WTC11 (cell line): ENCODE measurements around the gene TRMT112. TPM values are rescaled to one million over a fixed set of nuclear protein-coding genes. Genes with fewer than 3 reads are reported as not detected.

Experiments used
- ATAC-seq: fragments of 200-7000 bp; cut with Tn5 transposase; 2 replicates; pipeline ENCODE4 v1.10.0; 2021; ENCODE audit warnings: mild to moderate bottlenecking, moderate library complexity
- CTCF ChIA-PET: fragments of 300-600 bp; sonication (Branson Sonifier 250); formaldehyde crosslinking; loops from one replicate; lab custom pipeline; 2021; ENCODE audit warnings: antibody characterized with exemption; lab: Charles Lee
- POLR2A ChIA-PET: fragments of 350-600 bp; sonication (Branson Sonifier 250); formaldehyde crosslinking; loops from one replicate; lab custom pipeline; 2021; ENCODE audit warnings: antibody characterized with exemption; lab: Charles Lee
- DNase-seq: peaks from one replicate; pipeline ENCODE4 v3.0.0; 2021; ENCODE audit warnings: low spot score
- H3K27ac Mint-ChIP-seq: 2 replicates; pipeline ENCODE4 v1.8.0; 2021; ENCODE audit warnings: mixed read lengths
- H3K27me3 Mint-ChIP-seq: 2 replicates; pipeline ENCODE4 v1.8.0; 2021; ENCODE audit warnings: low read depth, mild to moderate bottlenecking, moderate library complexity, mixed read lengths
- H3K36me3 Mint-ChIP-seq: 2 replicates; pipeline ENCODE4 v1.8.0; 2021; ENCODE audit warnings: mixed read lengths
- H3K4me1 Mint-ChIP-seq: 2 replicates; pipeline ENCODE4 v1.8.0; 2022; ENCODE audit warnings: mixed read lengths
- H3K4me3 Mint-ChIP-seq: 2 replicates; pipeline ENCODE4 v1.8.0; 2021; ENCODE audit warnings: mild to moderate bottlenecking, moderate library complexity, mixed read lengths
- H3K9me3 Mint-ChIP-seq: 2 replicates; pipeline ENCODE4 v1.8.0; 2021; ENCODE audit warnings: mixed read lengths
- ATF3 ChIP-seq: sonication (generic); formaldehyde crosslinking; conservative IDR thresholded peaks from 2 replicates; pipeline ENCODE4 v1.8.1; 2022; ENCODE audit warnings: mild to moderate bottlenecking, missing genetic modification reagents
- EMX1 ChIP-seq: fragments of 250-450 bp; sonication (Bioruptor Pico); IDR thresholded peaks from 2 replicates; pipeline ENCODE4 v1.8.0; 2021; ENCODE audit warnings: mild to moderate bottlenecking
- ESRRA ChIP-seq: sonication (generic); formaldehyde crosslinking; IDR thresholded peaks from 2 replicates; pipeline ENCODE4 v1.8.1; 2022; ENCODE audit warnings: mild to moderate bottlenecking, missing genetic modification reagents, borderline replicate concordance
- FOXP4 ChIP-seq: sonication (generic); formaldehyde crosslinking; IDR thresholded peaks from 2 replicates; pipeline ENCODE4 v1.8.0; 2022; ENCODE audit warnings: mild to moderate bottlenecking, missing genetic modification reagents
- NFYB ChIP-seq: sonication (generic); formaldehyde crosslinking; conservative IDR thresholded peaks from 2 replicates; pipeline ENCODE4 v1.8.0; 2022; ENCODE audit warnings: low read depth, missing genetic modification reagents
- RELA ChIP-seq: sonication (generic); formaldehyde crosslinking; IDR thresholded peaks from 2 replicates; pipeline ENCODE4 v1.8.1; 2022; ENCODE audit warnings: missing genetic modification reagents, mild to moderate bottlenecking, borderline replicate concordance
- ZNF281 ChIP-seq: sonication (generic); formaldehyde crosslinking; IDR thresholded peaks from 2 replicates; pipeline ENCODE4 v1.8.0; 2023; ENCODE audit warnings: mild to moderate bottlenecking, missing genetic modification reagents
- ZNF671 ChIP-seq: fragments of 250-450 bp; sonication (Bioruptor Pico); IDR thresholded peaks from 2 replicates; pipeline ENCODE4 v1.8.0; 2021; ENCODE audit warnings: mild to moderate bottlenecking
- total RNA-seq: library from RNA; stranded (reverse); gene quantifications from 3 replicates; pipeline ENCODE4 v1.2.3, GENCODE V29; 2021
- TF ChIP-seq, protein P1 (sequence below): sonication (generic); formaldehyde crosslinking; IDR thresholded peaks from 2 replicates; pipeline ENCODE4 v1.8.0; 2023; ENCODE audit warnings: missing genetic modification reagents, mild to moderate bottlenecking, borderline replicate concordance

TRMT112 gene
- total RNA-seq, 1 experiment from 2014 or later, result 285 TPM

DNA sequence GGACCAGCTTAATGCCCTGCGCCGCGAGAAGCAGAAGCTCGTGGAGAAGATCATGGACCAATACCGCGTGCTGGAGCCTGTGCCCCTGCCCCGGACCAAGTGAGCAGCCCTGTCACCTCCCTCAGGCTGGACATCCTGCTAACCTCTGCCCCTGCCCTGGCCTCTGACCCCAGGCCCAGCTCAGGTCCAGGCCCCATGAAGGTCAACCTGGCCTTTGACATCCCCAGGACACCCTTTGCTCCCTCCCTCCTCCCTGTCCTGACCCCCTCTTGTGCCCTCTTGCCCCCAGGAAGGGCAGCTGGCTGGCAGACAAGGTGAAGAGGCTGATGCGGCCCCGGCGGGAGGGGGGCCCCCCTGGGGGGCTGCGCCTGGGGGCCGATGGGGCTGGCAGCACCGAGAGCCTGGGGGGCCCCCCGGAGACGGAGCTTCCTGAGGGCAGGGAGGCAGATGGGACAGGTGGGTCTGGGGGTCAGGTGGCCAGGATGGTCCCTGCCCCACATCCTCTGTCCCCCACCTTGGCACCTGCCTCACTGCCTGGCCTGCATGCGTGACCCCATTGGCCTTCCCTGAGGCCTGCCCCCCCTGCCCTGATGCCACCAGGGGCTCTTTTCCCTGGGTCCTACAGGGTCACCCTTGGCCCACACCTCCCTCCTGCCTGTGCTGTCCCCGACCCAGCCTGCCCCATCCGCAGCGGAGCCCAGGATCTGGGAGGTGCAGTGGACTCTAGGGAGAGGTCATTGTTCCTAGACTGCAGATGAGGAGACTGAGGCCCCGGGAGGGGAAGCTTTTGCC is 36.6 kb upstream of the TRMT112 start (continued):
- TF ChIP-seq, protein P1, sequence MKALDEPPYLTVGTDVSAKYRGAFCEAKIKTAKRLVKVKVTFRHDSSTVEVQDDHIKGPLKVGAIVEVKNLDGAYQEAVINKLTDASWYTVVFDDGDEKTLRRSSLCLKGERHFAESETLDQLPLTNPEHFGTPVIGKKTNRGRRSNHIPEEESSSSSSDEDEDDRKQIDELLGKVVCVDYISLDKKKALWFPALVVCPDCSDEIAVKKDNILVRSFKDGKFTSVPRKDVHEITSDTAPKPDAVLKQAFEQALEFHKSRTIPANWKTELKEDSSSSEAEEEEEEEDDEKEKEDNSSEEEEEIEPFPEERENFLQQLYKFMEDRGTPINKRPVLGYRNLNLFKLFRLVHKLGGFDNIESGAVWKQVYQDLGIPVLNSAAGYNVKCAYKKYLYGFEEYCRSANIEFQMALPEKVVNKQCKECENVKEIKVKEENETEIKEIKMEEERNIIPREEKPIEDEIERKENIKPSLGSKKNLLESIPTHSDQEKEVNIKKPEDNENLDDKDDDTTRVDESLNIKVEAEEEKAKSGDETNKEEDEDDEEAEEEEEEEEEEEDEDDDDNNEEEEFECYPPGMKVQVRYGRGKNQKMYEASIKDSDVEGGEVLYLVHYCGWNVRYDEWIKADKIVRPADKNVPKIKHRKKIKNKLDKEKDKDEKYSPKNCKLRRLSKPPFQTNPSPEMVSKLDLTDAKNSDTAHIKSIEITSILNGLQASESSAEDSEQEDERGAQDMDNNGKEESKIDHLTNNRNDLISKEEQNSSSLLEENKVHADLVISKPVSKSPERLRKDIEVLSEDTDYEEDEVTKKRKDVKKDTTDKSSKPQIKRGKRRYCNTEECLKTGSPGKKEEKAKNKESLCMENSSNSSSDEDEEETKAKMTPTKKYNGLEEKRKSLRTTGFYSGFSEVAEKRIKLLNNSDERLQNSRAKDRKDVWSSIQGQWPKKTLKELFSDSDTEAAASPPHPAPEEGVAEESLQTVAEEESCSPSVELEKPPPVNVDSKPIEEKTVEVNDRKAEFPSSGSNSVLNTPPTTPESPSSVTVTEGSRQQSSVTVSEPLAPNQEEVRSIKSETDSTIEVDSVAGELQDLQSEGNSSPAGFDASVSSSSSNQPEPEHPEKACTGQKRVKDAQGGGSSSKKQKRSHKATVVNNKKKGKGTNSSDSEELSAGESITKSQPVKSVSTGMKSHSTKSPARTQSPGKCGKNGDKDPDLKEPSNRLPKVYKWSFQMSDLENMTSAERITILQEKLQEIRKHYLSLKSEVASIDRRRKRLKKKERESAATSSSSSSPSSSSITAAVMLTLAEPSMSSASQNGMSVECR (CRISPR knock-in tag), result no peak
- TF ChIP-seq ZNF671, result no peak
- no peak for TF ChIP-seq NFYB (CRISPR knock-in tag)
- no peak for TF ChIP-seq ESRRA (CRISPR knock-in tag)
- TF ChIP-seq ZNF281 (CRISPR knock-in tag), result no peak

- H3K4me3 Mint-ChIP-seq, result no peak overlapping the region
- no peak overlapping the region for H3K27ac Mint-ChIP-seq
- ATAC-seq, result no peak
- TF ChIP-seq RELA (CRISPR knock-in tag) (no peak), FOXP4 (CRISPR knock-in tag) (no peak), ATF3 (CRISPR knock-in tag) (no peak), EMX1 (no peak)
- peaks cover 15% of the 10 kb centered on the region for H3K4me1 Mint-ChIP-seq
- ChIA-PET CTCF (interaction anchor here (1.0 to 10.4 kb wide), 15 partner anchors 12 to 297 kb away, joined by 3 to 437 read pairs (median 21); partner anchors contain the start of genes CCDC88B, ESRRA, PRDX5 and TRMT112), POLR2A (interaction anchor here (0.9 kb wide), 1 partner anchor 12 kb away, joined by 4 read pairs; no protein-coding TSS in a partner anchor)
- no peaks in the 10 kb centered on the region for H3K27me3 Mint-ChIP-seq
- H3K9me3 Mint-ChIP-seq, result no peaks in the 10 kb centered on the region
- DNase-seq, result no peak
- H3K36me3 Mint-ChIP-seq, result no peaks in the 10 kb centered on the region
Measured at GRCh38 chr11:64352995-64353714, 35.8 kb upstream of the TRMT112 start.
